MM.1S (cell line): ENCODE results near the gene ANTXRL.

Experiments used
- DNase-seq: peaks from one replicate; pipeline ENCODE4 v3.0.0-alpha.2; 2015
- H2AFZ ChIP-seq: fragments of 300-600 bp; sonication (generic); 2 replicates; pipeline ENCODE4 v1.6.0; 2016; ENCODE audit warnings: antibody characterized with exemption, low read length
- H3F3A ChIP-seq: fragments of 300-600 bp; sonication (generic); 2 replicates; pipeline ENCODE4 v1.6.1; 2016; ENCODE audit warnings: mild to moderate bottlenecking, antibody characterized with exemption, low read length, moderate library complexity, mixed read lengths; ENCODE audit not compliant: insufficient read depth
- H3K27ac ChIP-seq: fragments of 300-600 bp; sonication (generic); 2 replicates; pipeline ENCODE4 v1.5.1; 2016; ENCODE audit warnings: mild to moderate bottlenecking, low read length
- H3K27me3 ChIP-seq: fragments of 300-600 bp; sonication (generic); replicated peaks from 2 replicates; pipeline ENCODE4 v1.6.0; 2016; ENCODE audit warnings: low read length; ENCODE audit not compliant: insufficient read depth
- H3K36me3 ChIP-seq: fragments of 300-600 bp; sonication (generic); replicated peaks from 2 replicates; pipeline ENCODE4 v1.6.1; 2016; ENCODE audit warnings: mild to moderate bottlenecking, low read length, mixed read lengths; ENCODE audit not compliant: insufficient read depth
- H3K4me1 ChIP-seq: fragments of 300-600 bp; sonication (generic); 2 replicates; pipeline ENCODE4 v1.6.1; 2016; ENCODE audit warnings: low read length, mixed read lengths
- H3K4me2 ChIP-seq: fragments of 300-600 bp; sonication (generic); 2 replicates; pipeline ENCODE4 v1.6.0; 2016; ENCODE audit warnings: low read depth, low read length
- H3K4me3 ChIP-seq: fragments of 300-600 bp; sonication (generic); 2 replicates; pipeline ENCODE4 v1.5.1; 2016; ENCODE audit warnings: low read length, mixed read lengths
- H3K79me2 ChIP-seq: fragments of 300-600 bp; sonication (generic); 2 replicates; pipeline ENCODE4 v1.6.1; 2016; ENCODE audit warnings: mixed run types, low read length, mixed read lengths
- H3K9ac ChIP-seq: fragments of 300-600 bp; sonication (generic); 2 replicates; pipeline ENCODE4 v1.6.1; 2016; ENCODE audit warnings: low read length, mixed read lengths
- H3K9me2 ChIP-seq: fragments of 300-600 bp; sonication (generic); replicated peaks from 2 replicates; pipeline ENCODE4 v1.6.1; 2016; ENCODE audit warnings: mild to moderate bottlenecking, low read length, mixed read lengths; ENCODE audit not compliant: insufficient read depth
- H3K9me3 ChIP-seq: fragments of 300-600 bp; sonication (generic); replicated peaks from 2 replicates; pipeline ENCODE4 v1.6.1; 2016; ENCODE audit warnings: mild to moderate bottlenecking, low read length, mixed read lengths; ENCODE audit not compliant: insufficient read depth
- H4K20me1 ChIP-seq: fragments of 300-600 bp; sonication (generic); 2 replicates; pipeline ENCODE4 v1.6.1; 2016; ENCODE audit warnings: mild to moderate bottlenecking, low read length, moderate library complexity, mixed read lengths; ENCODE audit not compliant: insufficient read depth
- EZH2 ChIP-seq: fragments of 300-600 bp; sonication (generic); optimal IDR thresholded peaks from 2 replicates; pipeline ENCODE3; 2017; ENCODE audit warnings: low read depth, mild to moderate bottlenecking, antibody characterized with exemption, low read length, mixed read lengths
- EZH2phosphoT487 ChIP-seq: fragments of 300-600 bp; sonication (generic); IDR thresholded peaks from 2 replicates; pipeline ENCODE4 v1.6.1; 2018; ENCODE audit warnings: antibody characterized with exemption, low read length
- TF ChIP-seq, protein P1 (sequence below): fragments of 300-600 bp; sonication (generic); IDR thresholded peaks from 2 replicates; pipeline ENCODE4 v1.5.1; 2016; ENCODE audit warnings: antibody characterized with exemption, low read length, mixed read lengths

Gene ANTXRL

DNA sequence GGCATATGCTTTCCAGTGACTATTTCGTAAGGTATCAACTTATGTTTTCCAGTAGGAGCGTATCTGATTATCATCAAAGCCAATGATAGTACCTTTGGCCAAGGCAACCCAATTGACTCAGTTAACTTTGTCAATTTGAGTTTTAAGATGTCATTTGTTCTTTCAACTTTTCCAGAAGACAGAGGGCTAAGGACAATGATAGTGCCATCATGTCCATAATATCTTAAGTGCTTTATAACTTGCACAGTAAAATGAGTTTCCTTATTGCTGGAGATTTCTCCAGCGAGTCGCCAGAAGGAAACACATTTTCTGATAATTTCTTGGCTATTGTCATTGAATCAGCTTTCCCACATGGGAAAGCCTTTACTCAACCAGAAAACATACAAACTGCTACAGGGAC is 35.0 kb downstream of the ANTXRL start:
- H2AFZ ChIP-seq, result no peak overlapping the region

DNA sequence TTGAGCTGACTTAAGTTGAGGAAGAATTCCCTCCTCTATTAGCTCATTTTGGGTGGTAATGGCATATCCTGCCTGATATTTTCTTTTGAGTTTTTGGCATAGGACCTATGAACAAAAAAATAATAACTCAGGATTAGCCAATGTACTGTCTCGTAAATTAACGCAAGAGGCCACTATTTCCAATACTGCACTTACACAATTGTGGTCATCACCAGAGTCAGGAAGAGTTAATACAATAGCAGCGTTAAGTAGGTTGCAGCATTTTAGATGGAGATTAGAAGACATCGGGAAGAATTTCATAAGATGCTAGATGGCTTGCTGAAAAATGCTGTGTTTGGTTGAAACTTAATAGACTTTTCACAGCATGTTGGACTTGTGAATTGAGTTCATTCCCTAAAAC is 36.4 kb downstream of the ANTXRL start:
- no peak overlapping the region for H3K4me2 ChIP-seq
- no peak overlapping the region for H3K27ac ChIP-seq
- H4K20me1 ChIP-seq, result no peaks in the 10 kb centered on the region
- H3K4me3 ChIP-seq, result no peak overlapping the region
- no peaks in the 10 kb centered on the region for H3K27me3 ChIP-seq
- no peak overlapping the region for H2AFZ ChIP-seq
- no peak for DNase-seq
- no peak for TF ChIP-seq EZH2phosphoT487
- TF ChIP-seq, protein P1, sequence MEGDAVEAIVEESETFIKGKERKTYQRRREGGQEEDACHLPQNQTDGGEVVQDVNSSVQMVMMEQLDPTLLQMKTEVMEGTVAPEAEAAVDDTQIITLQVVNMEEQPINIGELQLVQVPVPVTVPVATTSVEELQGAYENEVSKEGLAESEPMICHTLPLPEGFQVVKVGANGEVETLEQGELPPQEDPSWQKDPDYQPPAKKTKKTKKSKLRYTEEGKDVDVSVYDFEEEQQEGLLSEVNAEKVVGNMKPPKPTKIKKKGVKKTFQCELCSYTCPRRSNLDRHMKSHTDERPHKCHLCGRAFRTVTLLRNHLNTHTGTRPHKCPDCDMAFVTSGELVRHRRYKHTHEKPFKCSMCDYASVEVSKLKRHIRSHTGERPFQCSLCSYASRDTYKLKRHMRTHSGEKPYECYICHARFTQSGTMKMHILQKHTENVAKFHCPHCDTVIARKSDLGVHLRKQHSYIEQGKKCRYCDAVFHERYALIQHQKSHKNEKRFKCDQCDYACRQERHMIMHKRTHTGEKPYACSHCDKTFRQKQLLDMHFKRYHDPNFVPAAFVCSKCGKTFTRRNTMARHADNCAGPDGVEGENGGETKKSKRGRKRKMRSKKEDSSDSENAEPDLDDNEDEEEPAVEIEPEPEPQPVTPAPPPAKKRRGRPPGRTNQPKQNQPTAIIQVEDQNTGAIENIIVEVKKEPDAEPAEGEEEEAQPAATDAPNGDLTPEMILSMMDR, result no peak
- TF ChIP-seq EZH2, result no peak
- no peaks in the 10 kb centered on the region for H3K4me1 ChIP-seq
- H3K9ac ChIP-seq, result no peak overlapping the region
- H3K9me2 ChIP-seq, result no peaks in the 10 kb centered on the region
- no peaks in the 10 kb centered on the region for H3K9me3 ChIP-seq
- H3K79me2 ChIP-seq, result no peaks in the 10 kb centered on the region
- H3F3A ChIP-seq, result no peaks in the 10 kb centered on the region
- H3K36me3 ChIP-seq, result no peaks in the 10 kb centered on the region

More for the DNA sequence above, 35.0 kb downstream of the ANTXRL start:
- H3K4me1 ChIP-seq, result no peaks in the 10 kb centered on the region
- no peak overlapping the region for H3K4me2 ChIP-seq
- no peaks in the 10 kb centered on the region for H3K9me3 ChIP-seq
- no peaks in the 10 kb centered on the region for H4K20me1 ChIP-seq
- no peaks in the 10 kb centered on the region for H3K79me2 ChIP-seq
- no peaks in the 10 kb centered on the region for H3K27me3 ChIP-seq
- no peak overlapping the region for H3K9ac ChIP-seq
- H3F3A ChIP-seq, result no peaks in the 10 kb centered on the region
- no peaks in the 10 kb centered on the region for H3K36me3 ChIP-seq
- no peak overlapping the region for H3K27ac ChIP-seq
- no peak for DNase-seq
- TF ChIP-seq, protein P1, result no peak
- H3K9me2 ChIP-seq, result no peaks in the 10 kb centered on the region
- no peak overlapping the region for H3K4me3 ChIP-seq

DNA sequence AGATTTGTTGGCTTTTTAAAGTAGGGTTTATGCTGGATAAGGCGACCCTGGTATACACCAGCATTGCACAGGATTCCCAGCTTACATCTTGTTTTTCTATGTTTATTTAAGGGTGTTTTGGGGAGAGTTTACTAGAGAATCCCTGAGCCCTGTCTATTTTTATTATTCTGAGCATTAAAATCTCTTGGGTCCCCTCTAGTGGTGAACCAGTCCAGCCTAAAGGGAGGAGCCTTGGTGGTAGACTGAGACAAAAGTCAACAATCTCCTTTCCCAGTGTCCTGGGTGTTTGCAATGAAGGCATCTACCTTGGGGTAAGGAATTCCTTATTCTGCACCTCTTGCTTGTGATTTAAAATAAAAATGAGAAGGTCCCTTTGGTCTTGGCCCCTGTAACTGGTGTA is 38.2 kb downstream of the ANTXRL start:
- Histone ChIP-seq H3K27me3 (no peaks in the 10 kb centered on the region), H4K20me1 (no peaks in the 10 kb centered on the region), H3F3A (no peaks in the 10 kb centered on the region), H3K4me1 (no peaks in the 10 kb centered on the region), H2AFZ (no peak overlapping the region), H3K79me2 (no peaks in the 10 kb centered on the region), H3K4me2 (no peak overlapping the region), H3K9me2 (no peaks in the 10 kb centered on the region), H3K9ac (no peak overlapping the region), H3K27ac (no peak overlapping the region), H3K4me3 (no peak overlapping the region), H3K9me3 (no peaks in the 10 kb centered on the region), H3K36me3 (no peaks in the 10 kb centered on the region)
- no peak for DNase-seq
- TF ChIP-seq, protein P1, result peak; percentile 24
- TF ChIP-seq EZH2, result no peak

DNA sequence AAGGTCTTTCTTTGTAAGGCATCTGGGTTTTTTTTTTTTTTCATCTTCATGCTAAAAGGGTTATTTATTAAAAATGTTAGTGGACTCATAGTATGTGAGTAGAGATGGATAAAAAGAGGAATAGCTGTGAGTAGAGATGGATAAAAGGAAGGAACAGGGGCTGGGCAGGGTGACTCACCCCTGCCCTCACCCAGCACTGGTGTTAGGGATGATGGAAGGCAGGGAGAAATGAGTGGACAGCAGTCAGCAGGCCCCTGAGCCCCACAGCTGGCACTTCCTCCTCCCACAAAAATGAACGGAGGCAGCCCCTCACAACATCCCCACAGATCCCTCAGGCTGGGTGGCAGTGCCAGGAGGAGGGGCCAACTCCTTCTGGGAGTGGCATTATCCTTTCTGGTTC is 39.3 kb downstream of the ANTXRL start:
- Histone ChIP-seq H4K20me1 (no peaks in the 10 kb centered on the region), H3K27ac (no peak overlapping the region), H2AFZ (no peak overlapping the region), H3K9ac (no peak overlapping the region), H3K36me3 (no peaks in the 10 kb centered on the region), H3K4me2 (no peak overlapping the region), H3K9me3 (no peaks in the 10 kb centered on the region), H3K79me2 (no peaks in the 10 kb centered on the region), H3K27me3 (no peaks in the 10 kb centered on the region), H3K9me2 (no peaks in the 10 kb centered on the region), H3K4me3 (no peak overlapping the region), H3F3A (no peaks in the 10 kb centered on the region), H3K4me1 (no peaks in the 10 kb centered on the region)
- DNase-seq, result no peak
- TF ChIP-seq EZH2 (no peak), EZH2phosphoT487 (no peak)
- TF ChIP-seq, protein P1, result no peak
